IMR-90 (cell line): ENCODE data around the gene UNC5B. TPM values are rescaled to one million over a fixed set of nuclear protein-coding genes. Genes with fewer than 3 reads are reported as not detected.

ENCODE experiments used
- ATAC-seq: fragments of 200-7000 bp; cut with Tn5 transposase; 2 replicates; pipeline ENCODE4 v1.9.1; 2020; ENCODE audit warnings: low read depth, mild to moderate bottlenecking, moderate library complexity
- BruUV-seq: library from RNA; stranded (reverse); fragments of 400-500 nt; replicated peaks from 2 replicates; lab custom pipeline; 2021; lab: Mats Ljungman, UMichigan
- CTCF ChIA-PET: fragments of 300-600 bp; formaldehyde crosslinking; extraction: SDS; loops from one replicate; lab custom pipeline; 2021; ENCODE audit warnings: antibody characterized with exemption; lab: Yijun Ruan, JAX
- POLR2A ChIA-PET: fragments of 300-600 bp; sonication (Branson Sonifier 250); formaldehyde crosslinking; loops from one replicate; lab custom pipeline; 2022; ENCODE audit warnings: antibody characterized with exemption; ENCODE audit not compliant: unreplicated experiment; lab: Charles Lee
- DNase-seq: peaks from one replicate; pipeline ENCODE4 v3.0.0; 2013
- H2AFZ ChIP-seq: replicated peaks from 2 replicates; pipeline ENCODE3; 2013; ENCODE audit warnings: low read length, mild to moderate bottlenecking; ENCODE audit not compliant: poor library complexity
- H2AK5ac ChIP-seq: 2 replicates; pipeline ENCODE4 v1.6.1; 2013; ENCODE audit warnings: low read depth, low read length, inconsistent platforms
- H2AK9ac ChIP-seq: replicated peaks from 2 replicates; pipeline ENCODE3; 2013; ENCODE audit warnings: mild to moderate bottlenecking, low read depth, low read length, moderate library complexity; ENCODE audit not compliant: poor library complexity
- H2BK120ac ChIP-seq: 2 replicates; pipeline ENCODE4 v1.6.1; 2013; ENCODE audit warnings: low read depth, low read length, inconsistent platforms
- H2BK15ac ChIP-seq: 3 replicates; pipeline ENCODE4 v1.6.1; 2013; ENCODE audit warnings: low read depth, low read length, inconsistent platforms
- H2BK20ac ChIP-seq: 2 replicates; pipeline ENCODE4 v1.6.1; 2013; ENCODE audit warnings: low read depth, mild to moderate bottlenecking, inconsistent platforms, low read length, moderate library complexity
- H2BK5ac ChIP-seq: 2 replicates; pipeline ENCODE4 v1.6.1; 2013; ENCODE audit warnings: mild to moderate bottlenecking, low read depth, low read length, inconsistent platforms; ENCODE audit not compliant: poor library complexity, severe bottlenecking
- H3K14ac ChIP-seq: replicated peaks from 2 replicates; pipeline ENCODE4 v1.6.1; 2013; ENCODE audit warnings: low read depth, low read length, inconsistent platforms
- H3K18ac ChIP-seq: 2 replicates; pipeline ENCODE4 v1.6.1; 2013; ENCODE audit warnings: low read depth, low read length, control low read depth
- H3K23ac ChIP-seq: 2 replicates; pipeline ENCODE4 v1.6.1; 2013; ENCODE audit warnings: low read depth, low read length, inconsistent platforms
- H3K27ac ChIP-seq: 2 replicates; pipeline ENCODE4 v1.5.1; 2013; ENCODE audit warnings: mild to moderate bottlenecking, control low read depth, low read length; ENCODE audit not compliant: insufficient read depth
- H3K27me3 ChIP-seq: 2 replicates; pipeline ENCODE4 v1.6.1; 2013; ENCODE audit warnings: low read length; ENCODE audit not compliant: control insufficient read depth, insufficient read depth
- H3K36me3 ChIP-seq: 2 replicates; pipeline ENCODE4 v1.6.1; 2013; ENCODE audit warnings: low read length, mixed read lengths; ENCODE audit not compliant: control insufficient read depth, insufficient read depth
- H3K4ac ChIP-seq: 2 replicates; pipeline ENCODE4 v1.6.1; 2013; ENCODE audit warnings: low read depth, low read length, inconsistent platforms
- H3K4me1 ChIP-seq: 2 replicates; pipeline ENCODE4 v1.6.1; 2013; ENCODE audit warnings: low read length, mixed read lengths; ENCODE audit not compliant: control insufficient read depth, insufficient read depth
- H3K4me2 ChIP-seq: 2 replicates; pipeline ENCODE4 v1.6.1; 2013; ENCODE audit warnings: low read depth, mild to moderate bottlenecking, control low read depth, low read length, moderate library complexity
- H3K4me3 ChIP-seq: 2 replicates; pipeline ENCODE4 v1.5.1; 2013; ENCODE audit warnings: low read depth, mild to moderate bottlenecking, control low read depth, low read length, moderate library complexity; ENCODE audit not compliant: insufficient read depth
- H3K56ac ChIP-seq: 2 replicates; pipeline ENCODE4 v1.6.1; 2013; ENCODE audit warnings: low read length, inconsistent platforms; ENCODE audit not compliant: insufficient read depth; ENCODE audit errors: extremely low read depth
- H3K79me1 ChIP-seq, 2 experiments: 2 replicates each; pipeline ENCODE4 v1.6.1; 2013; ENCODE audit warnings: low read length in 2 of 2, inconsistent platforms in 1 of 2, low read depth in 1 of 2
- H3K9ac ChIP-seq: 2 replicates; pipeline ENCODE4 v1.6.1; 2013; ENCODE audit warnings: low read depth, low read length, control low read depth
- H3K9me1 ChIP-seq: 2 replicates; pipeline ENCODE4 v1.6.1; 2013; ENCODE audit warnings: low read length, inconsistent platforms; ENCODE audit not compliant: insufficient read depth
- H3K9me3 ChIP-seq: 2 replicates; pipeline ENCODE4 v1.6.1; 2013; ENCODE audit warnings: low read length; ENCODE audit not compliant: control insufficient read depth, insufficient read depth
- H4K20me1 ChIP-seq: 2 replicates; pipeline ENCODE4 v1.6.1; 2013; ENCODE audit warnings: low read length, inconsistent platforms; ENCODE audit not compliant: insufficient read depth
- H4K5ac ChIP-seq: 2 replicates; pipeline ENCODE4 v1.6.1; 2013; ENCODE audit warnings: mild to moderate bottlenecking, low read depth, low read length, control low read depth
- H4K8ac ChIP-seq, 2 experiments: 2 replicates each; pipeline ENCODE4 v1.6.1; 2013; ENCODE audit warnings: low read depth in 2 of 2, low read length in 2 of 2, control low read depth in 1 of 2, inconsistent platforms in 1 of 2
- H4K91ac ChIP-seq: 2 replicates; pipeline ENCODE4 v1.6.1; 2013; ENCODE audit warnings: low read depth, low read length, inconsistent platforms; ENCODE audit not compliant: insufficient read depth
- BHLHE40 ChIP-seq: fragments of 150-350 bp; IDR thresholded peaks from 2 replicates; pipeline ENCODE4 v1.6.1; 2016; ENCODE audit warnings: mild to moderate bottlenecking, low read depth, low read length
- CHD1 ChIP-seq: IDR thresholded peaks from 2 replicates; pipeline ENCODE4 v1.6.1; 2012; ENCODE audit warnings: low read depth, low read length, improper control_type of control experiment
- FOS ChIP-seq: fragments of 150-350 bp; IDR thresholded peaks from 2 replicates; pipeline ENCODE4 v1.6.1; 2016; ENCODE audit warnings: low read depth, low read length
- MAFK ChIP-seq: IDR thresholded peaks from 2 replicates; pipeline ENCODE4 v1.6.1; 2012; ENCODE audit warnings: low read depth, low read length, improper control_type of control experiment
- MAZ ChIP-seq: IDR thresholded peaks from 2 replicates; pipeline ENCODE4 v1.6.1; 2012; ENCODE audit warnings: low read depth, mild to moderate bottlenecking, low read length, improper control_type of control experiment, moderate library complexity, borderline replicate concordance
- MXI1 ChIP-seq: IDR thresholded peaks from 2 replicates; pipeline ENCODE4 v1.6.1; 2012; ENCODE audit warnings: low read depth, mild to moderate bottlenecking, low read length, moderate library complexity, borderline replicate concordance
- NFE2L2 ChIP-seq: fragments of 150-350 bp; IDR thresholded peaks from 2 replicates; pipeline ENCODE4 v1.6.1; 2016; ENCODE audit warnings: low read depth, mild to moderate bottlenecking, low read length
- POLR2A ChIP-seq: IDR thresholded peaks from 2 replicates; pipeline ENCODE4 v1.6.1; 2012; ENCODE audit warnings: mild to moderate bottlenecking, low read depth, low read length
- RAD21 ChIP-seq: IDR thresholded peaks from 2 replicates; pipeline ENCODE4 v1.6.1; 2012; ENCODE audit warnings: low read length, improper control_type of control experiment
- RCOR1 ChIP-seq: IDR thresholded peaks from 2 replicates; pipeline ENCODE4 v1.6.1; 2012; ENCODE audit warnings: mild to moderate bottlenecking, low read length, improper control_type of control experiment; ENCODE audit not compliant: insufficient replicate concordance
- RFX5 ChIP-seq: IDR thresholded peaks from 2 replicates; pipeline ENCODE4 v1.8.0; 2012; ENCODE audit warnings: low read depth, mild to moderate bottlenecking, low read length, moderate library complexity
- SMC3 ChIP-seq: fragments of 150-350 bp; IDR thresholded peaks from 2 replicates; pipeline ENCODE4 v1.6.1; 2016; ENCODE audit warnings: low read depth, mild to moderate bottlenecking, antibody characterized with exemption, low read length, moderate library complexity
- WGBS, 2 experiments: methylation state at CpG; one replicate each; pipeline versions ENCODE4 v1.1.5 to v1.1.7; 2013; ENCODE audit warnings: missing lambda C conversion rate in 2 of 2; ENCODE audit not compliant: insufficient read length in 1 of 2; ENCODE audit errors: extremely low coverage in 2 of 2; 5-methylcytosine and 5-hydroxymethylcytosine counted together
- dilution Hi-C: fragments of 300-500 bp; cut with HindIII; formaldehyde crosslinking; loops from one replicate; pipeline ENCODE4 v1.14.3; 2018; ENCODE audit warnings: low sequenced_read_pairs; ENCODE audit not compliant: unreplicated experiment
- in situ Hi-C: fragments of 300-500 bp; cut with MboI; formaldehyde crosslinking; loops from 3 replicates; pipeline ENCODE4 v1.14.3; 2019; ENCODE audit warnings: low sequenced_read_pairs, inconsistent platforms, mixed read lengths
- intact Hi-C: fragments of 100-400 bp; cut with micrococcal nuclease; formaldehyde crosslinking; loops from 2 replicates; pipeline ENCODE4 v1.10.0; 2022
- polyA plus RNA-seq, 3 experiments: library from polyadenylated mRNA; depleted of rRNA; stranded (reverse); fragments of >200 nt; gene quantifications; 2 replicates each; pipeline ENCODE4 v1.2.3, GENCODE V29; 2012; ENCODE audit warnings: low replicate concordance in 1 of 3
- total RNA-seq: library from RNA; depleted of rRNA; stranded (reverse); fragments of >200 nt; gene quantifications from 2 replicates; pipeline ENCODE4 v1.2.3, GENCODE V29; 2012
- TF ChIP-seq, protein P1 (sequence below): fragments of 150-350 bp; IDR thresholded peaks from 2 replicates; pipeline ENCODE4 v1.6.1; 2017; ENCODE audit warnings: mild to moderate bottlenecking, antibody characterized with exemption, low read length, low read depth
- TF ChIP-seq, protein P2 (sequence below): conservative IDR thresholded peaks from 2 replicates; pipeline ENCODE4 v1.5.1; 2012; ENCODE audit warnings: mild to moderate bottlenecking, low read depth, low read length, improper control_type of control experiment
- TF ChIP-seq, protein P3 (sequence below): fragments of 150-350 bp; IDR thresholded peaks from 2 replicates; pipeline ENCODE4 v1.6.1; 2016; ENCODE audit warnings: low read depth, mild to moderate bottlenecking, low read length, moderate library complexity, borderline replicate concordance

Gene UNC5B
- total and polyA plus RNA-seq, 2 of the 4 experiments (the other 2 are of a cell fraction) = 1.6 to 4.2 TPM

GRCh38 chr10:71191019-71191418, 21.4 kb upstream of the UNC5B start:
- no peak overlapping the region for H3K23ac ChIP-seq
- no peak overlapping the region for H2BK5ac ChIP-seq
- no peak overlapping the region for H2BK15ac ChIP-seq
- no peaks in the 10 kb centered on the region for H3K4me1 ChIP-seq
- H3K56ac ChIP-seq = no peak overlapping the region
- no peak overlapping the region for H4K91ac ChIP-seq
- H3K18ac ChIP-seq = no peak overlapping the region
- H3K36me3 ChIP-seq = no peaks in the 10 kb centered on the region
- in situ Hi-C loops = no loop called here
- H3K14ac ChIP-seq = no peak overlapping the region
- H4K8ac ChIP-seq = no peak overlapping the region
- H3K79me1 ChIP-seq = no peaks in the 10 kb centered on the region
- no peak overlapping the region for H2AK9ac ChIP-seq
- no peak overlapping the region for H2AK5ac ChIP-seq
- H3K4me2 ChIP-seq = no peak overlapping the region
- H3K4me3 ChIP-seq = no peak overlapping the region
- H3K4ac ChIP-seq = no peak overlapping the region
- H3K27ac ChIP-seq = no peak overlapping the region
- ChIA-PET POLR2A (no interaction called here), CTCF (no interaction called here)
- no peak overlapping the region for H2AFZ ChIP-seq
- intact Hi-C loops = no loop called here
- peaks cover 37% of the 10 kb centered on the region for H3K27me3 ChIP-seq
- no peak overlapping the region for H4K5ac ChIP-seq
- no peaks in the 10 kb centered on the region for H4K20me1 ChIP-seq
- ATAC-seq (no peak), DNase-seq (no peak)
- H3K9me1 ChIP-seq = no peaks in the 10 kb centered on the region
- H2BK20ac ChIP-seq = no peak overlapping the region
- dilution Hi-C loops = no loop called here
- BruUV-seq = no TSS peak
- TF ChIP-seq RCOR1 (no peak), POLR2A (no peak), FOS (no peak), MAFK (no peak), RAD21 (no peak), SMC3 (no peak), CHD1 (no peak), RFX5 (no peak), NFE2L2 (no peak), MXI1 (no peak), BHLHE40 (no peak), MAZ (no peak)
- TF ChIP-seq, protein P1, sequence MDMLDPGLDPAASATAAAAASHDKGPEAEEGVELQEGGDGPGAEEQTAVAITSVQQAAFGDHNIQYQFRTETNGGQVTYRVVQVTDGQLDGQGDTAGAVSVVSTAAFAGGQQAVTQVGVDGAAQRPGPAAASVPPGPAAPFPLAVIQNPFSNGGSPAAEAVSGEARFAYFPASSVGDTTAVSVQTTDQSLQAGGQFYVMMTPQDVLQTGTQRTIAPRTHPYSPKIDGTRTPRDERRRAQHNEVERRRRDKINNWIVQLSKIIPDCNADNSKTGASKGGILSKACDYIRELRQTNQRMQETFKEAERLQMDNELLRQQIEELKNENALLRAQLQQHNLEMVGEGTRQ = no peak
- TF ChIP-seq, protein P2, sequence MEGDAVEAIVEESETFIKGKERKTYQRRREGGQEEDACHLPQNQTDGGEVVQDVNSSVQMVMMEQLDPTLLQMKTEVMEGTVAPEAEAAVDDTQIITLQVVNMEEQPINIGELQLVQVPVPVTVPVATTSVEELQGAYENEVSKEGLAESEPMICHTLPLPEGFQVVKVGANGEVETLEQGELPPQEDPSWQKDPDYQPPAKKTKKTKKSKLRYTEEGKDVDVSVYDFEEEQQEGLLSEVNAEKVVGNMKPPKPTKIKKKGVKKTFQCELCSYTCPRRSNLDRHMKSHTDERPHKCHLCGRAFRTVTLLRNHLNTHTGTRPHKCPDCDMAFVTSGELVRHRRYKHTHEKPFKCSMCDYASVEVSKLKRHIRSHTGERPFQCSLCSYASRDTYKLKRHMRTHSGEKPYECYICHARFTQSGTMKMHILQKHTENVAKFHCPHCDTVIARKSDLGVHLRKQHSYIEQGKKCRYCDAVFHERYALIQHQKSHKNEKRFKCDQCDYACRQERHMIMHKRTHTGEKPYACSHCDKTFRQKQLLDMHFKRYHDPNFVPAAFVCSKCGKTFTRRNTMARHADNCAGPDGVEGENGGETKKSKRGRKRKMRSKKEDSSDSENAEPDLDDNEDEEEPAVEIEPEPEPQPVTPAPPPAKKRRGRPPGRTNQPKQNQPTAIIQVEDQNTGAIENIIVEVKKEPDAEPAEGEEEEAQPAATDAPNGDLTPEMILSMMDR = no peak
- TF ChIP-seq, protein P3, sequence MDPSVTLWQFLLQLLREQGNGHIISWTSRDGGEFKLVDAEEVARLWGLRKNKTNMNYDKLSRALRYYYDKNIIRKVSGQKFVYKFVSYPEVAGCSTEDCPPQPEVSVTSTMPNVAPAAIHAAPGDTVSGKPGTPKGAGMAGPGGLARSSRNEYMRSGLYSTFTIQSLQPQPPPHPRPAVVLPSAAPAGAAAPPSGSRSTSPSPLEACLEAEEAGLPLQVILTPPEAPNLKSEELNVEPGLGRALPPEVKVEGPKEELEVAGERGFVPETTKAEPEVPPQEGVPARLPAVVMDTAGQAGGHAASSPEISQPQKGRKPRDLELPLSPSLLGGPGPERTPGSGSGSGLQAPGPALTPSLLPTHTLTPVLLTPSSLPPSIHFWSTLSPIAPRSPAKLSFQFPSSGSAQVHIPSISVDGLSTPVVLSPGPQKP = no peak
- no peaks in the 10 kb centered on the region for H3K9me3 ChIP-seq
- H3K9ac ChIP-seq = no peak overlapping the region
- 77% methylated on average over 2 of the region's 4 CpGs; no CpG with 5 or more reads in 1 of the 2 experiments for WGBS, 2 experiments
- H2BK120ac ChIP-seq = no peak overlapping the region
